Forelimb muscle (tissue), 1 donor: ENCODE data around the gene CLIC4. TPM values are rescaled to one million over a fixed set of nuclear protein-coding genes. Genes with fewer than 3 reads are reported as not detected.
"Not testable (repeated sequence)": the region's sequence is repeated elsewhere in the genome, so short reads cannot be mapped to it uniquely, and the experiment has no call there.

Source experiments
- DNase-seq: peaks from one replicate; pipeline ENCODE4 v3.0.0-alpha.2; 2013; ENCODE audit warnings: low read depth
- polyA plus RNA-seq: library from polyadenylated mRNA; unstranded; fragments of 120-200 nt; gene quantifications from one replicate; pipeline ENCODE4 v1.2.1, GENCODE V29; 2013; ENCODE audit not compliant: insufficient read length

The CLIC4 gene
- polyA plus RNA-seq, 1 donor = 115 TPM

- DNase-seq = no peak
Measured at GRCh38 chr1:24875991-24876506, 130.8 kb downstream of the CLIC4 start.

GRCh38 chr1:24878045-24878444 lies 132.8 kb downstream of the CLIC4 start:
- DNase-seq = no peak

- no peak for DNase-seq
Measured at GRCh38 chr1:24878775-24879742, 133.8 kb downstream of the CLIC4 start.

GRCh38 chr1:24881034-24881433 lies 135.8 kb downstream of the CLIC4 start:
- no peak for DNase-seq

GRCh38 chr1:24884751-24885150 lies 139.5 kb downstream of the CLIC4 start:
- DNase-seq = no peak

GRCh38 chr1:24886241-24886640 lies 141.0 kb downstream of the CLIC4 start:
- no peak for DNase-seq

GRCh38 chr1:24888061-24888970 lies 143.1 kb downstream of the CLIC4 start:
- DNase-seq = no peak

GRCh38 chr1:24888971-24889676 lies 143.9 kb downstream of the CLIC4 start:
- DNase-seq = no peak

GRCh38 chr1:24890887-24891286 lies 145.6 kb downstream of the CLIC4 start:
- no peak for DNase-seq

GRCh38 chr1:24891367-24891766 lies 146.1 kb downstream of the CLIC4 start:
- DNase-seq = not testable (repeated sequence)

GRCh38 chr1:24892188-24893153 lies 147.2 kb downstream of the CLIC4 start:
- DNase-seq = no peak

- no peak for DNase-seq
Measured at GRCh38 chr1:24893431-24893830, 148.2 kb downstream of the CLIC4 start.

Other genes with a start within 250 kb of the CLIC4 start
- 1.8 TPM for gene RCAN3, start 242.6 kb upstream of the CLIC4 start, polyA plus RNA-seq
- gene NCMAP, start 189.4 kb upstream of the CLIC4 start, polyA plus RNA-seq = 0.04 TPM
- gene SRRM1, start 102.1 kb upstream of the CLIC4 start, polyA plus RNA-seq = 83.5 TPM
- gene RUNX3, start 184.8 kb downstream of the CLIC4 start, polyA plus RNA-seq = 0.43 TPM